ENCODE measurements around the gene DICER1.

Gene DICER1

DNA sequence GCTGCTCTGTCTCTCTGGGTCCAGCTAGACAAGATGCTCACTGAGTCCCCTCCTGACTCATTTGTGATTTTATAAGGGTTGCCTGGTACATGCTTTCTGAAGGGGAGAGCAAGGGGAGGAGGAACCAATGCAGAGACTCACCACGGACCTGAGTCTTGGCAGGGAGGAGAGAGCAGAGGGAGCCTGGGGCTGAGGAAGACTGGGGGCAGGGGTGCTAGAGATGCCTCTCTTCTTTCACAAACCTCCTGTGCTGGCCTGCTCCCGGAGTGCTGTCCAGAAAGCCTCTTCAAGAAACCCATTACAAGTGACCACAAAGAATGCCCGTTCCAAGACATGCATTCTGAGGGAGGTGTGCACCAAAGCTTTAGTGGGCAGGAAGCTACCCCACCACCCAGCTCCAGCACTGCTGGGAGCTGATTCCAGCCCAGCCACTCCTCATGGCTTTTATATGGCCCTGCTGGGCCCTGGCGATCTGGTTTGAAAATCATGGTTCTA lies 33.1 kb upstream of the DICER1 start:
- TF ChIP-seq, protein P1, sequence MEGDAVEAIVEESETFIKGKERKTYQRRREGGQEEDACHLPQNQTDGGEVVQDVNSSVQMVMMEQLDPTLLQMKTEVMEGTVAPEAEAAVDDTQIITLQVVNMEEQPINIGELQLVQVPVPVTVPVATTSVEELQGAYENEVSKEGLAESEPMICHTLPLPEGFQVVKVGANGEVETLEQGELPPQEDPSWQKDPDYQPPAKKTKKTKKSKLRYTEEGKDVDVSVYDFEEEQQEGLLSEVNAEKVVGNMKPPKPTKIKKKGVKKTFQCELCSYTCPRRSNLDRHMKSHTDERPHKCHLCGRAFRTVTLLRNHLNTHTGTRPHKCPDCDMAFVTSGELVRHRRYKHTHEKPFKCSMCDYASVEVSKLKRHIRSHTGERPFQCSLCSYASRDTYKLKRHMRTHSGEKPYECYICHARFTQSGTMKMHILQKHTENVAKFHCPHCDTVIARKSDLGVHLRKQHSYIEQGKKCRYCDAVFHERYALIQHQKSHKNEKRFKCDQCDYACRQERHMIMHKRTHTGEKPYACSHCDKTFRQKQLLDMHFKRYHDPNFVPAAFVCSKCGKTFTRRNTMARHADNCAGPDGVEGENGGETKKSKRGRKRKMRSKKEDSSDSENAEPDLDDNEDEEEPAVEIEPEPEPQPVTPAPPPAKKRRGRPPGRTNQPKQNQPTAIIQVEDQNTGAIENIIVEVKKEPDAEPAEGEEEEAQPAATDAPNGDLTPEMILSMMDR (IDR thresholded peaks at IDR 0.05): no peak

GRCh38 chr14:95189367-95190132 lies 32.2 kb upstream of the DICER1 start:
- TF ChIP-seq, protein P1 (IDR thresholded peaks at IDR 0.05): no peak

- TF ChIP-seq, protein P1 (IDR thresholded peaks at IDR 0.05): no peak
These were observed 31.1 kb upstream of the DICER1 start for GRCh38 chr14:95188380-95188779.

DNA sequence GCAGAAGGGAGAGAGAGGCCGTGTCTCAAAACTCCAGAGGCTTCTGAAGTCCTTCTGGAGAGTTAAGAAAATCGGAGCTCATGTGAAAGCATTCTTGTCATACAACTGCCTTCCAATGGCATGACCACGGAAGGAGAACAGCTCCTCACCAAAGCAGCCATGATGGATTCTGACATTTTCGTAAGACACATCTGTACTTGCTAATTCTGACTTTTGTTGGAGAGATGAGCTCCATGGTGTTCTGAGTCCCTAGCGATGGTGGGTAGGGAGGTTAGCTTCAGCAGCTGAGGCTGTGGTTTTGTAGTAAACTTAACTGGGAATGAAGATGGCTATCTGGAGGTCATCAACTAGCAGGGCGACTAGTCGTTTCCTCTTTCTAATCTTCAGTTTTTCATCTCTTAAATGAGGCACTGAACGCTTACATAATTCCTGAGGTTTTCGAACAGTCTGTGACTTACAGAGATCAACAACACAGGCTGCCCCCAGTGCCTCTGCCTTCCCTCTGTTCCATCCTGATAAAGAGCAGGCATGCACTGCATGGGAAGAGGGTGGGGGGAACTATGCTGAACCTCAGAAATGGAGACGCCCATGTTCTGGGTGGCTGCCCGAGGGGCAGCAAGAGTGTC lies 28.6 kb upstream of the DICER1 start:
- TF ChIP-seq, protein P1 (IDR thresholded peaks at IDR 0.05): no peak

GRCh38 chr14:95185033-95185766 lies 27.9 kb upstream of the DICER1 start:
- TF ChIP-seq, protein P1 (IDR thresholded peaks at IDR 0.05): no peak

- TF ChIP-seq, protein P1 (IDR thresholded peaks at IDR 0.05): no peak
These were observed 27.1 kb upstream of the DICER1 start for GRCh38 chr14:95184413-95184790.

DNA sequence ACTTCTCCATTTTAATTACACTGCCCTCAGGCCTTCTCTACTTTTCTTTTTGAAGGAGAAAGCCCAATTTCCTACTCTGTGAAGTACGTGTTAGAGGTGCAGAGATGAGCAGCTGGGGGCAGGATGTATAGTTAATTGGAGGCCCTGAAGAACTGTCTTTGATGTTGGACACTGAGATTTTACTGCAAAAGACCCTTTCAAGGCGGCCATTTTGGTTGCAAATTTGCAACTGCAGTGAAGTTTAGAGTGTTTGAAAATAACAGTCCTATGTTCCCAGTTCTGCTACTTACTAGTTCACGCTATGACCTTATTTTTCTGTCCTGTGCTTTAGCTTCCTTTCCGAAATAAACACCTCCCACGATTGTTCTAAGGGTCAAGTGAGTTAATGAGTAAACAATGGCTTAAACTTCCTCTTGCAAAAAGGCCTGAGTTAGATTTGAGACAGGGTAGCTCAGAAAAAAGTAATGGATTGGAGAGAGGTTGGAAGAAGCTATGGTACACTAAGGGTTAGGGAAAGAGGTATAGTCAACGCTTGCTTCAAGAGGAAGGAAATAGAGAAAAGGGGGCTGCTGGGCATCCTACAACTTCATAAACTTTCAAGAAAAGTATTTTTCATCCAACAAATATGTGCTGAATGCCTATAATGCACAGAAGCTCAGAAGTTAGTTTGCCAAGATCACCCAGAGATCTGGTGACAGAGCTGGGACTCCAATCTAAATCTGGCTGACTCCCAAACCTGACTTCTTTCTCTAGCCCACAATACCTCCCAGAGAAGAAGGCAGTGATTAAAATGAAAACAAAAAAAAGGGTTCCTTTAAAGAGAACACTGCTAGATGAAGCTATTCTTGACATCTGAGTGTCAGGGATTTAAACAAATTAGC lies 26.4 kb upstream of the DICER1 start:
- TF ChIP-seq, protein P1 (IDR thresholded peaks at IDR 0.05): no peak

Measured in LNCAP (cell line).